SIG-M5 treated with dmso at 0.1 percent for 504 hours (cell line): ENCODE data around the gene ZNF841.
"Not testable (repeated sequence)": the region's sequence is repeated elsewhere in the genome, so short reads cannot be mapped to it uniquely, and the experiment has no call there.

Source experiments
- DNase-seq: peaks from one replicate; lab custom pipeline; 2025; ENCODE audit not compliant: unreplicated experiment; lab: John Stamatoyannopoulos, UW

The ZNF841 gene

GRCh38 chr19:52095172-52096014 is at the start of gene ZNF841:
ZNF841 (minus strand) TSS chr19:52095765; CDS start chr19:52084801, 10,964 bp downstream.
- DNase-seq, result peak; percentile 26

- no peak for DNase-seq
Measured at GRCh38 chr19:52142001-52142595, 46.5 kb upstream of the ZNF841 start.

- DNase-seq, result no peak
Measured at GRCh38 chr19:52141203-52141602, 45.6 kb upstream of the ZNF841 start.

- no peak for DNase-seq
Measured at GRCh38 chr19:52140032-52140710, 44.6 kb upstream of the ZNF841 start.

- peak; percentile 86 for DNase-seq
Measured at GRCh38 chr19:52139252-52140031, 43.9 kb upstream of the ZNF841 start, which contains the start of gene ZNF616. ZNF616 (minus strand) TSS chr19:52139938; CDS start chr19:52130512, 9,426 bp downstream.

DNA sequence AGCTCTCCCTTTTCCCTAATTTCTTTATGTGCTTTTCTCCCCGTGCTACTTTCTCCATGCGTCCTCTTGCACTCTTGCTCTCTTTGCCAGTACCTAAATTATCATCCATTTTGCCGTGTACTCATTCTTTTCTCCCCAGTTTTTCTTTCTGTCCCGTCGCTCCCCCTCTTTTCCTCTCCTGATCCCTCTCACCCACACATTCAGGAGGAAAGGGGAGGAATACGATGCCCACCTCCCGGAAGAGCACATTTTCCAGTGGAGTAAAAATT is 43.4 kb upstream of the ZNF841 start:
- peak; percentile 51 for DNase-seq

- DNase-seq, result no peak
Measured at GRCh38 chr19:52138278-52138982, 42.9 kb upstream of the ZNF841 start.

- DNase-seq, result no peak
Measured at GRCh38 chr19:52120286-52120685, 24.7 kb upstream of the ZNF841 start.

GRCh38 chr19:52115526-52116053 is 20.0 kb upstream of the ZNF841 start:
- DNase-seq, result no peak

- DNase-seq, result no peak
Measured at GRCh38 chr19:52114691-52115090, 19.1 kb upstream of the ZNF841 start.

DNA sequence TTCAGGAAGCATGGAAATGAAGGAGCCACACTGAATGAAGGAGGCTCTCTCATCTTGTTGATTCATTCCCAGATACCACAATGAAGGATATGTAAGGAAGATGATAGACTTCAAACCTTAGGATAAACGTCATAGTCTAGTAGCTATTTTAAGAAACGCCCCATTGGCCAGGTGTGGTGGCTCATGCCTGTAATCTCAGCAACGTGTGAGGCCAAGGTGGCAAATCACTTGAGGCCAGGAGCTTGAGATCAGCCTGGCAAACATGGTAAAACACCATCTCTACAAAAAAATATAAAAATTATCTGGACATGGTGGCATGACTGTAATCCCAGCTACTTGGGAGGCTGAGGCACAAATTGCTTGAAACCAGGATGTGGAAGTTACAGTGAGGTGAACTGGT is 17.1 kb upstream of the ZNF841 start:
- DNase-seq, result no peak

- no peak for DNase-seq
Measured at GRCh38 chr19:52110780-52111179, 15.2 kb upstream of the ZNF841 start.

DNA sequence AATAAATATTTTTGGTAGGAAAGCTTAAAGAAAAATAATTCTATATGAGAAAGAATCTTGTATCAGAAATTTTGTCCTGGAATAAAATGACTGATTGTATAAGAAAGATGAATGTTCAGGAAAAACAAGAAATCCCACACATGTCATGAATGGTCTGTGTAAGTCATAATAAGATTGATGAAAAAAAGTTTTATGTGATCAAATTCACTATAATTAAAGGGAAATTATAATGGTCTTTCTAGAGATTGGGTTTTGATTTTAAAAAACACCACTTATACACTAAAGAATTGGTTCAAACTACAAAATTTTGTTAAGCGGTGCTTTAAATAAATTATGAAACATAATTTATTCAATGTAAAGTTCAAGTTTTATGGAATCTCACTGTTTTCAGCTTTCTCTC is 7.2 kb upstream of the ZNF841 start:
- no peak for DNase-seq

GRCh38 chr19:52101866-52102562 is 6.4 kb upstream of the ZNF841 start:
- no peak for DNase-seq

DNA sequence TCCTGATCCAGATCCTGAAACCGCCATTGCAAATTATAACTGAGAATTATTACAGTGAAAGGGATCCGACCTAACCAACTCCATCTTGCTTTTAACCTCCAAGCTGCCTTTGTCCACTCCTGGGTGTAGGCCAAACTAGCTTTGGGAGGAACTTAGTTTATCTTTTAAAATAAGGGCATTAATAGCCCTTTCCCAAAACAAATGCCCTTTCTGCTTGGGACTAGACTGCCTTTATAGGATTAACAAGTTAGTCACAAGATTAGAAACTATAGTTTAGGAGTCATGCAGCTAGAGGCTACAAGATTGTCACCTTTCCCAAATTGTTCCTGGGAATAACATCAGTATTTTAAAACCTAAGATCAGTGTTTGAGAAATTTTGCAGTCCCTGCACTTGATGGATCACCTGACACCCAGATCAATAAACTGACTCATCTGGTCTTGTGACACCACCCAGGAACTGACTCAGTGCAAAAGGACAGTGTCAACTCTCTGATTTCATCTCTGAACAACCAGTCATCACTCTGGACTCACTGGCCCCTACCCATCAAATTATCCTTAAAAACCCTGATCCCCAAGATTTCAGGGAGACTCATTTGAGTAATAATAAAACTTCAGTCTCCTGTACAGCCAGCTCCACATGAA is 4.1 kb upstream of the ZNF841 start:
- no peak for DNase-seq

- DNase-seq, result not testable (repeated sequence)
Measured at GRCh38 chr19:52096416-52096815, 851 bp upstream of the ZNF841 start.

DNA sequence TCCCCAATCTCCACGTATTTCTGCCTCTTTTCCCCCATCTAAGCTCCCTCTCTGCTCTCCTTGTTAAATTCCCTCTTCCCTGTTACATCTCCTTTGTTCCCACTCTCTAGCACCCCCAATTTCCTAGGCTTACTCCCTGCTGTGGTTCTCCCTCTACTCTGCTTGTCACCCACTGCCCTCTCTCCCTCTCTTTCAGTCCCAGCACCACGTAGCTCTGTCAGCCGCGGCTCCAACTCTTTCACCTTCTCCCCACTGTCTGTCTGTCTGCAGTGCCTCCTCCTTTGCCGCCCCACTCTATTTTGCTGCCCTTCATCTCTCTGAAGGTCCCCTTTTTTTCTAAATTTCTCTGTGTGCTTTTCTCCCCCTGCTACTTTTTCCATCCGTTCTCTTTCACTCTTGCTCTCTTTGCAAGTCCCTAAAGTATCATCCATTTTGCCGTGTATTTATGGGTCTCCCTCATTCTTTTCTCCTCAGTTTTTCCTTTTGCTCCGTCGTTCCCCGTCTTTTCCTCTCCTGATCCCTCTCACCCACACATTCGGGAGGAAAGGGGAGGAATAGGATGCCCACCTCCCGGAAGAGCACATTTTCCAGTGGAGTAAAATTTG is 937 bp downstream of the ZNF841 start:
- no peak for DNase-seq

DNA sequence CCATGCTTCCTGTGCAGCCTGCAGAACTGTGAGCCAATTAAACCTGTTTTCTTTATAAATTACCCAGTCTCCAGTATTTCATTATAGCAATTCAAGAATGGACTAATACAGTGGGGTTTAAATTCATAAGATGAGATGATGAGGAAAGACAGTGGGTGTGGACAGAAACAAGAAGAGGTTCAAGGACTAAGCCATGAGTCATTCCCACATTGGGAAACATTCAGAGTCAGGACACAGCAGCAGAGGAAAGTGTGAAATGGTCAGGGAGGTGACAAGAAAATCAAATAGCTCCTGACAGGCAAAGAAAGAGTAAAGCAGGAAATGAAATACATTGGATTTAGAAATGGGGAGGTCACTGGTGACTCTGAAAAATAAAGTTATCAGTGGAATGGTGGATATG is 9.1 kb downstream of the ZNF841 start:
- no peak for DNase-seq

GRCh38 chr19:52070496-52070895 is 25.1 kb downstream of the ZNF841 start:
- no peak for DNase-seq
